Measurements from ENCODE around the gene GPR45. TPM values are rescaled to one million over a fixed set of nuclear protein-coding genes. Genes with fewer than 3 reads are reported as not detected.

GPR45 gene, protein sequence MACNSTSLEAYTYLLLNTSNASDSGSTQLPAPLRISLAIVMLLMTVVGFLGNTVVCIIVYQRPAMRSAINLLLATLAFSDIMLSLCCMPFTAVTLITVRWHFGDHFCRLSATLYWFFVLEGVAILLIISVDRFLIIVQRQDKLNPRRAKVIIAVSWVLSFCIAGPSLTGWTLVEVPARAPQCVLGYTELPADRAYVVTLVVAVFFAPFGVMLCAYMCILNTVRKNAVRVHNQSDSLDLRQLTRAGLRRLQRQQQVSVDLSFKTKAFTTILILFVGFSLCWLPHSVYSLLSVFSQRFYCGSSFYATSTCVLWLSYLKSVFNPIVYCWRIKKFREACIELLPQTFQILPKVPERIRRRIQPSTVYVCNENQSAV
- not detected for polyA plus RNA-seq (2013, experiment 1 of 2)
- polyA plus RNA-seq (2013, experiment 2 of 2) = not detected

DNA sequence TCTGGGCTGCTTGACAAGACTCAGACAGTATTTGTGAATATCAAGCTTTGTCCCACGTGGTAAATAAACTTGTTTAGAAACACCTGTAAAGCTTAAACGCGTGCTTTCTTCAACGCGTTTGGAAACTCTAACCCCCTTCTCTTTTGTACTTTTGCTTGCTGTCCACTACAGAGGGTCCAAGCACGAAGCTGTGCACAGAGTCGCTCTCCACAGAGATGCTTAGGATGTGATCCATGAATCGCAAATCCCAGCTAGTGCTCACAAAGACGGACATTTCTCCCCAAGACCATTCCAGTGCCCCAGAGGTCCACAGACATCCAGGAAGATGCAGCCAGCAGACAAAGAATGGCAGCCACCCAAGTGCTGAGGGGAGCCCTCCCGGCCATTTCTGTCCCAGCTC is at the start of gene GPR45:
Gene GPR45 (plus strand): TSS at position 301 of the 400 bp plus-strand sequence. CDS start 116 bp downstream, outside the sequence.
- no peak within 1 kb of the TSS for H3K27ac ChIP-seq (ENCODE audit: low read depth, low read length, severe bottlenecking)
- H3K4me1 ChIP-seq (ENCODE audit: control insufficient read depth, insufficient read depth, low read length, poor library complexity, severe bottlenecking) = no peaks in the 10 kb centered on the region
- no peak within 1 kb of the TSS for H3K4me3 ChIP-seq (ENCODE audit: extremely low read depth, insufficient read depth, low read length, poor library complexity, severe bottlenecking)
- H3K36me3 ChIP-seq (ENCODE audit: control insufficient read depth, insufficient read depth, low read length) = no peaks in the 10 kb centered on the region
- WGBS, 2 experiments (ENCODE audit: insufficient coverage in 2 of 2) = 93 to 95% methylated on average over 10 of the region's 10 CpGs
- H3K9me3 ChIP-seq (ENCODE audit: control insufficient read depth, low read length) = no peaks in the 10 kb centered on the region

DNA sequence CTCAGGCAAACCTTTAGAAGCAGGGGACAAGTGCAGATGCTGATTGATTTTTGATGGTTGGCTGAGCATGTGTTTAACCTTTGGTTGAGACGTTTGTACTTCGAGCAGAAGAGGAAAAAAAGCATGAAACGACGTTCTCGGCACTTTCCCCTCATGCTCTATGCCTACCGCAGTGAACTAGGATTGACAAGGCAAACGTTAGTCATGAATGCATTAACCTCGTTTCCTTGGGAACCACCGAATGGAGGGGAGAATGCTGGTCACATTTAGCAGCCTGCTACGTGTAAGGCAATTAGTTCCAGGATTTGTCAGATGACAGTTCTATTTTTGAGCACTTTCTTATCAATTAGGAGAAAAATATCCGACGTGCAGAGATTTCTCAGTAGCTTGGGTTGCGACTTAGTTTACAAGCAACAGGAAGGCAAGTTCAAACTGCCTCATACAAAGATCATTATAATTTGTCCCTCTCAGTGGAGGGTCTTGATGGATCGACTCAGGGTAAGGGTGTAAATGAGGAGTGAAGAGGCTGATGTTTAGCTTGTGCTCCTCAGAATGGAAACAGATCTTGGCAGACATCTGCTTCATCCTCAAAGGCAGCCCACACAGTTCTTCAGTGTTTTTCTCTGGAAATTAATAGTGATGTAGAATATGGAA is 47.4 kb upstream of the GPR45 start:
- 48 to 59% methylated on average over 11 to 12 of the region's 14 CpGs for WGBS, 2 experiments (ENCODE audit: insufficient coverage in 2 of 2)
- H3K27ac ChIP-seq (ENCODE audit: low read depth, low read length, severe bottlenecking) = no peak overlapping the region
- no peaks in the 10 kb centered on the region for H3K36me3 ChIP-seq (ENCODE audit: control insufficient read depth, insufficient read depth, low read length)

DNA sequence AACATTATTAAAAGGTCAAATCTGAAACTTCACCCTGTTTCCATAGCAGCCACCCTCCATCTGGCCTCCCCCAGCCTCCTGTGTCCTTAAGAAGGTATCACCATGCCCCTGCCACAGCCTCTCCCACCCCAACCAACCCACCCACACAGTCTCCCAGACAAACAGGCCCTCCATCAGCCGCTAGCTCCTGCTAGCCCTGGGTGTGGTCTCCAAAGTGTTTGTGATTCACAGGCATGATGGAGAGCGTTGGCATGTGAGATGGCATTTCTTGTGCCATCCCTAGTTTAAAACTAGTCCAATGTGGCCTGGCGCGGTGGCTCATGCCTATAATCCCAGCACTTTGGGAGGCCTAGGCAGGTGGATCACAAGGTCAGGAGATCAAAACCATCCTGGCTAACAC is 44.9 kb upstream of the GPR45 start:
- Histone ChIP-seq H3K27ac (ENCODE audit: low read depth, low read length, severe bottlenecking) (no peak overlapping the region), H3K9me3 (ENCODE audit: control insufficient read depth, low read length) (no peaks in the 10 kb centered on the region), H3K4me3 (ENCODE audit: extremely low read depth, insufficient read depth, low read length, poor library complexity, severe bottlenecking) (no peak overlapping the region), H3K4me1 (ENCODE audit: control insufficient read depth, insufficient read depth, low read length, poor library complexity, severe bottlenecking) (no peaks in the 10 kb centered on the region), H3K36me3 (ENCODE audit: control insufficient read depth, insufficient read depth, low read length) (no peaks in the 10 kb centered on the region)
- WGBS, 2 experiments (ENCODE audit: insufficient coverage in 2 of 2) = 100% methylated on average over 2 to 3 of the region's 4 CpGs

More for the DNA sequence above, 47.4 kb upstream of the GPR45 start:
- Histone ChIP-seq H3K4me1 (ENCODE audit: control insufficient read depth, insufficient read depth, low read length, poor library complexity, severe bottlenecking) (no peaks in the 10 kb centered on the region), H3K4me3 (ENCODE audit: extremely low read depth, insufficient read depth, low read length, poor library complexity, severe bottlenecking) (no peak overlapping the region), H3K9me3 (ENCODE audit: control insufficient read depth, low read length) (peaks cover 20% of the 10 kb centered on the region)

DNA sequence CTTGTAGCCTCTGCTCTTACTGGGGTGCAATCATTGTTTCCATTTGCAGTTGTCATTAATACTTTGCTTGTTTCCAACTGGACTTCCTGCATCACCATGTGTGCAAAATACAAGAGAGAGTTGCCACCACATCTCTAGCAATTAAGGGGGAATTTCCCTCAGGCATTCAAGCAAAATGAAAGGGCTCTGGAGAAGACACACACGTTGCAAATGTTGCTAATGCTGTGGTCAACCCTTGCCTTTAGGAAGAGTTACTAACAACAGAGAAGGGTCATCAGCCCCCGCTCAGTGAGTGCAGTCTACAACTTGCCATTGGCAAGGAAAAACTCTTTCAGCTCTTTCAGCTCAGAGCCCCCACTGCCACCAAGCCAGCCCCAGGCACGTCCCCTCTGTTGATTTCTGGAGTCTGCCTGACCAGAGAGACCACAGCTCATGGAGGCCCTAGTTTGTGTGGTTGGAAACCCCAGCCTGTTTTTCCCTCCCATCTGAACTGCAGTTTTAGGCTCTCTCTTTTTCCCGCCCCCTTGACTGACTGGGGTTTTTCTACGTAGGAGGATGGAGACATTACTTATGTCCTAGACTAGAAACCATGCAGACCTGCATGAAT is 25.9 kb upstream of the GPR45 start:
- H3K36me3 ChIP-seq (ENCODE audit: control insufficient read depth, insufficient read depth, low read length) = no peaks in the 10 kb centered on the region
- H3K9me3 ChIP-seq (ENCODE audit: control insufficient read depth, low read length) = no peaks in the 10 kb centered on the region
- no peak overlapping the region for H3K4me3 ChIP-seq (ENCODE audit: extremely low read depth, insufficient read depth, low read length, poor library complexity, severe bottlenecking)
- H3K4me1 ChIP-seq (ENCODE audit: control insufficient read depth, insufficient read depth, low read length, poor library complexity, severe bottlenecking) = no peaks in the 10 kb centered on the region
- H3K27ac ChIP-seq (ENCODE audit: low read depth, low read length, severe bottlenecking) = no peak overlapping the region
- 71 to 83% methylated on average over 2 of the region's 5 CpGs for WGBS, 2 experiments (ENCODE audit: insufficient coverage in 2 of 2)

DNA sequence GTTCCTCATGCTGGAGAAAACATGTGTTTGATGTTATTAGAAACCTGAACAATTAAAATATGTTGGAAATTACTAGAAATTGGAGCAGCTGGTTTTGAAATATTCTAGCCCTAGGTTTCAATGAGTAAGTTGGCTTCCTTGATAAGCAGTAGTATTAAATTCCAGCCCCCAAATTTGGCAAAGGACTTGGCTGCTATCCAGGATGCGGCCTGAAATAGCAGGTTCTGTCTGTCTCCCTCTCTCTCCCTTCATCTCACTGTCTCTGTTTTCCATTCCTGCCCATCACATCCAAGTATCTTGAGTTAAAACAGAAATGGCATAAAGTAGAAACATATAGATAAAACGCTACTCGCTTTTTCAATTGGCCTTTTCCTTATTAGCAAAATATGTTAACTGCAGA is 20.9 kb upstream of the GPR45 start:
- 90 to 100% methylated on average over 1 to 2 of the region's 3 CpGs for WGBS, 2 experiments (ENCODE audit: insufficient coverage in 2 of 2)
- H3K4me3 ChIP-seq (ENCODE audit: extremely low read depth, insufficient read depth, low read length, poor library complexity, severe bottlenecking) = no peak overlapping the region
- H3K27ac ChIP-seq (ENCODE audit: low read depth, low read length, severe bottlenecking) = no peak overlapping the region
- no peaks in the 10 kb centered on the region for H3K9me3 ChIP-seq (ENCODE audit: control insufficient read depth, low read length)
- H3K36me3 ChIP-seq (ENCODE audit: control insufficient read depth, insufficient read depth, low read length) = no peaks in the 10 kb centered on the region
- no peaks in the 10 kb centered on the region for H3K4me1 ChIP-seq (ENCODE audit: control insufficient read depth, insufficient read depth, low read length, poor library complexity, severe bottlenecking)

DNA sequence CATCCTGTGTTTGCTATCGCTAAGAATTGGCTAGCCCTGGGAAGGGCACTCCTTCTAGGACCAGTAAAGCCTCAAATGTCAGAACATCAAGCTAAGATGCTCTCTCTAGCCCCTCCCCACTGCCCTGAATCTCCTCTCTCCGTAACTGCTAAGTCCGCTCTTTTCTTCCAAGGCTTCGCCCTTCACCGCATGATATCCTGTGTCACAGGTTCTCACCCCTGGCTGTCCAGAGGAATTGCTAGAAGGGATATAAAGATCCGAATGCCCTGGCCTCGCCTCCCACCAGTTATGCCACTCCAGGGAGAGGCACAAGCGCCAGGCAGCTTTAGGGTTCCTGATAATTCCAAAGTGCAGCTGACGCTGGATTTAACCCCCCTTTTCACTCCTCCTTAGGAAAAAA is 17.1 kb upstream of the GPR45 start:
- H3K9me3 ChIP-seq (ENCODE audit: control insufficient read depth, low read length) = no peaks in the 10 kb centered on the region
- H3K27ac ChIP-seq (ENCODE audit: low read depth, low read length, severe bottlenecking) = no peak overlapping the region
- no peaks in the 10 kb centered on the region for H3K36me3 ChIP-seq (ENCODE audit: control insufficient read depth, insufficient read depth, low read length)
- 77 to 85% methylated on average over 8 to 9 of the region's 9 CpGs for WGBS, 2 experiments (ENCODE audit: insufficient coverage in 2 of 2)
- no peak overlapping the region for H3K4me3 ChIP-seq (ENCODE audit: extremely low read depth, insufficient read depth, low read length, poor library complexity, severe bottlenecking)
- no peaks in the 10 kb centered on the region for H3K4me1 ChIP-seq (ENCODE audit: control insufficient read depth, insufficient read depth, low read length, poor library complexity, severe bottlenecking)

DNA sequence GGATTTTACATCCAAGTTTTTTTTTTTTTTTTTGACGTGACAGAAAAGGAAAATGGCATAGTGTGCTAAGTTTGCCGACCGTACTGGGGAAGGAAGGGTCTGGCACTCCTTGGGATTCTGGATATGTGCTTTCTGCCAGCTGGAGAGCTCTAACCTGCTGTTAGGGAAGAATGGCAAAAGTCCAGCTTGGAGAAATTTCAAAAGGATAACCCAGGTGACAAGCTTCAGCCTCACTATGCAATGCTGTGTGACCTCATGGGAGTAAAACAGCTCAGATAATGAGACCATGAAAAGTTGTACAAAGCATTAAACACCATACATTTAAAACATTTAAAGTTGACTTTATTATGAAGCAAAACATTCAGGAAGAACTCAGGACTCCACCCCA is 10.3 kb upstream of the GPR45 start:
- 80 to 100% methylated on average over 2 of the region's 3 CpGs for WGBS, 2 experiments (ENCODE audit: insufficient coverage in 2 of 2)
- Histone ChIP-seq H3K4me1 (ENCODE audit: control insufficient read depth, insufficient read depth, low read length, poor library complexity, severe bottlenecking) (peaks cover 13% of the 10 kb centered on the region), H3K27ac (ENCODE audit: low read depth, low read length, severe bottlenecking) (no peak overlapping the region), H3K36me3 (ENCODE audit: control insufficient read depth, insufficient read depth, low read length) (no peaks in the 10 kb centered on the region), H3K4me3 (ENCODE audit: extremely low read depth, insufficient read depth, low read length, poor library complexity, severe bottlenecking) (no peak overlapping the region), H3K9me3 (ENCODE audit: control insufficient read depth, low read length) (no peaks in the 10 kb centered on the region)

DNA sequence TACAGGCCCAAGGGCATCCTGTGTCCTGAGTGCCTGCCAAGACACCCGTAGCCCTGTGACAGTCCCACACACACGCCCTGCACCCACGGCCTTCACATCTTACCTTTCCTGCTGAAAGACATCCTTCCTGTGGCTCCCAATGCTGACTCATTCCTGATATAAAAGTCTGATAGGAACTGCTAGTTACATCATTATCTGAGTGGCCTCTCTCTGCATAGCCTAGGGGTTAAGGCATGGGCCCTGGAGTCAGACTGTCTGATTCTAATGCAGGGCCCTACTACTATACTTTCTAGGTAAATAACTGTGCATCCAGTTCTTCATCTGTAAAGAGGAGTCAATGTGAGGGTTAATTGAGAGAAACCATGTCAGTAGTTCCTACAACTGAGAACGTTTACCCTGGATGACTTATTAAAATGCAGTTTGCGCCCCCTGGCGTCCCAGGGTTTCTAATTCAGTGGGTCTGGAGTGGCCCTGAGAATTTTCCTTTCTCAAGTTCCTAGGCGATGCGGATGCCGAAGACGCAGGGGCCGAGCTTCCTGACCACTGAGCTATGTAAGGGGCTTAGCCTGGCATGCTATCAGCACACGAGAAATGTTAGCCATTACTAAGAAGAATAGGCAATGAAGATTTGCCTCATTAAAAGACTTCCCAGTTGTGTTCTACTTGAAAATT is 6.0 kb upstream of the GPR45 start:
- Histone ChIP-seq H3K27ac (ENCODE audit: low read depth, low read length, severe bottlenecking) (peak overlapping the region; percentile 23), H3K36me3 (ENCODE audit: control insufficient read depth, insufficient read depth, low read length) (no peaks in the 10 kb centered on the region), H3K4me3 (ENCODE audit: extremely low read depth, insufficient read depth, low read length, poor library complexity, severe bottlenecking) (no peak overlapping the region), H3K4me1 (ENCODE audit: control insufficient read depth, insufficient read depth, low read length, poor library complexity, severe bottlenecking) (peaks cover 13% of the 10 kb centered on the region), H3K9me3 (ENCODE audit: control insufficient read depth, low read length) (no peaks in the 10 kb centered on the region)
- 21 to 37% methylated on average over 9 to 11 of the region's 12 CpGs for WGBS, 2 experiments (ENCODE audit: insufficient coverage in 2 of 2)

DNA sequence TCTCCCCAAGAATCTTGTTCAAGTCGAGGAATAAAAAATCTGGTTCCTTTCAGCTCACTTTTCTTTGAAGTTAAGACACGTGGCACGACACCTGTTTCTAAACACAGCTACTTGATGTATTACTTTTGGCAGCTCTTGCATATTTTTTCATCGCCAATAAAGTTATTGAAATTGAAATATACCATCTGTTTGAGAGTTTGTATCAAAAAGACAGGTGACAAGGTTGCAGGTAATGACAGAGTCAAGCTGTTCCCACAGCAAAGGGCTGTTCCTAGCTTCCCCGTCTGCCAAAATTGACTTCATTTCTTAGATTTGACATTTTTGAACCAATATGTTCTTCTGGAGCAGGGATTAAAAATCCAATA is 5.5 kb upstream of the GPR45 start:
- Histone ChIP-seq H3K4me1 (ENCODE audit: control insufficient read depth, insufficient read depth, low read length, poor library complexity, severe bottlenecking) (peaks cover 13% of the 10 kb centered on the region), H3K27ac (ENCODE audit: low read depth, low read length, severe bottlenecking) (peak overlapping the region; percentile 23), H3K36me3 (ENCODE audit: control insufficient read depth, insufficient read depth, low read length) (no peaks in the 10 kb centered on the region), H3K9me3 (ENCODE audit: control insufficient read depth, low read length) (no peaks in the 10 kb centered on the region), H3K4me3 (ENCODE audit: extremely low read depth, insufficient read depth, low read length, poor library complexity, severe bottlenecking) (no peak overlapping the region)
- 94 to 100% methylated on average over 1 to 2 of the region's 5 CpGs for WGBS, 2 experiments (ENCODE audit: insufficient coverage in 2 of 2)

DNA sequence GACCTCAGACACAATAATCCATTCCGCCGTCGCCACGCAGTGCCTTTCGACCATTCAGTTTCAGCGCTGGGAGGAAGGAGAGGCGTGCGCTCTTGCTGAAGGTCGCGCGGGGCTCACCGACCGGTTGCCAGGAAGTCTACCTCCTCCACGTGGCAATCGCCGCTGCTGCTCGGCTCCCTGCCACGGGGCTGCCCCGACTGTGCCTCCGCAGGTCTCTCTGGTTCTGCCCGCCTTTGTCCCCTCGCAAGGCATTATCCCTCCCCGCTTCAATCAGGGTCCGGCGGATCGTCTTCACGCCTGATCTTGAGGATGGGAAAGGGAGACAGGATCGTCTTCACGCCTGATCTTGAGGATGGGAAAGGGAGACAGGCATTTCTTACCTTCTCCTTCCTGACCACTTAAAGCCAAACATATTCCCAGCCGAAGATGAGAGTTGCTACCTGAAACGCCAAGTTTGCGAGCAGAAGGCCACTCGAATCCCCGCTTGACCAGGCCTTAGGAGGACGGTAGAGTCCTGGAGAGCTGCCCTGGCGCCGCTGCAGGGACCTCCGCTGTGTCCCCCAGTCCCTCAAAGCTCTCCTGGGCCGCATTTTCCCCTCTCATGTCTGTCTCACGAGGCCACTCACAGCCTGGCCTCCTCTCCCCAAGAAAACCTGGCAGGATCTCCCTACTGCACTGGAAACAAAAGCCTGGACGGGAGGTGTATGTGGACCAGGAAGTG is 4.3 kb upstream of the GPR45 start:
- peaks cover 13% of the 10 kb centered on the region for H3K4me1 ChIP-seq (ENCODE audit: control insufficient read depth, insufficient read depth, low read length, poor library complexity, severe bottlenecking)
- no peaks in the 10 kb centered on the region for H3K36me3 ChIP-seq (ENCODE audit: control insufficient read depth, insufficient read depth, low read length)
- H3K4me3 ChIP-seq (ENCODE audit: extremely low read depth, insufficient read depth, low read length, poor library complexity, severe bottlenecking) = no peak overlapping the region
- WGBS, 2 experiments (ENCODE audit: insufficient coverage in 2 of 2) = 94 to 95% methylated on average over 28 to 32 of the region's 41 CpGs
- H3K9me3 ChIP-seq (ENCODE audit: control insufficient read depth, low read length) = no peaks in the 10 kb centered on the region
- no peak overlapping the region for H3K27ac ChIP-seq (ENCODE audit: low read depth, low read length, severe bottlenecking)
